A549 (cell line): ENCODE results near the gene MECR. TPM values are rescaled to one million over a fixed set of nuclear protein-coding genes. Genes with fewer than 3 reads are reported as not detected.

Experiments
- ATAC-seq, 2 experiments: fragments of 200-7000 bp in 1 of 2; fragments of >200 bp in 1 of 2; cut with Nextera tagmentation in 1 of 2; cut with Tn5 transposase in 1 of 2; 3 replicates each; pipeline versions ENCODE4 v1.8.0 to v1.9.1; 2018 to 2020; ENCODE audit warnings: mild to moderate bottlenecking in 1 of 2, moderate library complexity in 1 of 2
- CTCF ChIA-PET: fragments of 300-600 bp; sonication (Branson Sonifier 250); formaldehyde crosslinking; extraction: SDS; loops from one replicate; lab custom pipeline; 2021; ENCODE audit warnings: antibody characterized with exemption, inconsistent platforms; lab: Yijun Ruan, JAX
- POLR2A ChIA-PET: fragments of 350-600 bp; formaldehyde crosslinking; extraction: SDS; loops from one replicate; lab custom pipeline; 2021; ENCODE audit warnings: antibody characterized with exemption, inconsistent platforms; lab: Yijun Ruan, JAX
- DNase-seq, 2 experiments: peaks; one replicate each; pipeline versions ENCODE4 v3.0.0 to v3.0.0-alpha.2; 2011 to 2016; ENCODE audit warnings: low read depth in 1 of 2, low spot score in 1 of 2
- FAIRE-seq: peaks from 2 replicates; lab custom pipeline; 2011; peaks lifted over from hg19 to GRCh38; lab: Jason Lieb, UNC
- H3K27ac ChIP-seq, 2 experiments: fragments of >200 bp; sonication (Bioruptor Twin); formaldehyde crosslinking; 3 replicates each; pipeline ENCODE4 v1.5.1; 2016 to 2017
- H3K4me1 ChIP-seq: fragments of >200 bp; sonication (Bioruptor Twin); formaldehyde crosslinking; 3 replicates; pipeline ENCODE4 v1.6.1; 2016
- H3K4me2 ChIP-seq: fragments of >200 bp; sonication (Bioruptor Twin); formaldehyde crosslinking; 3 replicates; pipeline ENCODE4 v1.6.1; 2016
- H3K4me3 ChIP-seq: fragments of >200 bp; sonication (Bioruptor Twin); formaldehyde crosslinking; 3 replicates; pipeline ENCODE4 v1.5.1; 2016
- H3K9me3 ChIP-seq: fragments of >200 bp; sonication (Bioruptor Twin); formaldehyde crosslinking; 3 replicates; pipeline ENCODE4 v1.6.1; 2016
- ATOH8 ChIP-seq: fragments of 250-450 bp; sonication (Bioruptor Pico); IDR thresholded peaks from 2 replicates; pipeline ENCODE4 v1.5.0; 2020; ENCODE audit warnings: low read depth, mild to moderate bottlenecking, moderate library complexity
- CBX2 ChIP-seq: fragments of 200-600 bp; sonication (generic); IDR thresholded peaks from 2 replicates; pipeline ENCODE4 v1.6.1; 2016; ENCODE audit warnings: low read depth, mild to moderate bottlenecking, borderline replicate concordance
- CBX8 ChIP-seq: fragments of 200-600 bp; sonication (generic); IDR thresholded peaks from 2 replicates; pipeline ENCODE4 v1.6.1; 2016
- CHD2 ChIP-seq: fragments of 150-350 bp; IDR thresholded peaks from 2 replicates; pipeline ENCODE4 v1.6.1; 2014; ENCODE audit warnings: low read length; ENCODE audit not compliant: partially characterized antibody
- CTCF ChIP-seq: fragments of >200 bp; sonication (Bioruptor Twin); formaldehyde crosslinking; IDR thresholded peaks from 3 replicates; pipeline ENCODE4 v1.5.1; 2016
- E2F6 ChIP-seq: IDR thresholded peaks from 2 replicates; pipeline ENCODE4 v1.6.1; 2012; ENCODE audit warnings: low read depth, borderline replicate concordance
- ELK1 ChIP-seq: fragments of 150-350 bp; IDR thresholded peaks from 2 replicates; pipeline ENCODE4 v1.6.1; 2014; ENCODE audit warnings: low read depth, mild to moderate bottlenecking, low read length
- ESRRA ChIP-seq: fragments of 150-350 bp; IDR thresholded peaks from 2 replicates; pipeline ENCODE4 v1.6.1; 2014; ENCODE audit warnings: mild to moderate bottlenecking, low read length, borderline replicate concordance
- FOSB ChIP-seq: fragments of 250-450 bp; sonication (Bioruptor Pico); IDR thresholded peaks from 2 replicates; pipeline ENCODE4 v1.5.0; 2020; ENCODE audit warnings: mild to moderate bottlenecking, moderate library complexity
- FOXS1 ChIP-seq: fragments of 250-450 bp; sonication (Bioruptor Pico); IDR thresholded peaks from 2 replicates; pipeline ENCODE4 v1.5.0; 2020; ENCODE audit warnings: mild to moderate bottlenecking, moderate library complexity
- HES2 ChIP-seq: fragments of >200 bp; sonication (Bioruptor Twin); formaldehyde crosslinking; IDR thresholded peaks from 2 replicates; pipeline ENCODE4 v1.6.1; 2016
- HOXB5 ChIP-seq: fragments of 250-450 bp; sonication (Bioruptor Pico); IDR thresholded peaks from 2 replicates; pipeline ENCODE4 v1.5.0; 2020; ENCODE audit warnings: mild to moderate bottlenecking, moderate library complexity
- KDM1A ChIP-seq: fragments of 200-600 bp; sonication (generic); IDR thresholded peaks from 2 replicates; pipeline ENCODE4 v1.6.1; 2016; ENCODE audit warnings: low read depth, mild to moderate bottlenecking
- KDM5A ChIP-seq: fragments of 200-600 bp; sonication (generic); IDR thresholded peaks from 2 replicates; pipeline ENCODE4 v1.6.1; 2016; ENCODE audit warnings: antibody characterized with exemption, mild to moderate bottlenecking
- MYC ChIP-seq: IDR thresholded peaks from 2 replicates; pipeline ENCODE4 v1.6.1; 2012; ENCODE audit warnings: mild to moderate bottlenecking, inconsistent platforms, low read length, improper control_type of control experiment, borderline replicate concordance
- NFE2L2 ChIP-seq: fragments of 150-350 bp; conservative IDR thresholded peaks from 2 replicates; pipeline ENCODE4 v1.6.1; 2014; ENCODE audit warnings: low read length
- PBX3 ChIP-seq: IDR thresholded peaks from 2 replicates; pipeline ENCODE4 v1.6.1; 2012
- PHF8 ChIP-seq: fragments of 200-600 bp; sonication (generic); IDR thresholded peaks from 2 replicates; pipeline ENCODE4 v1.6.1; 2016; ENCODE audit warnings: low read depth, mild to moderate bottlenecking, antibody characterized with exemption, moderate library complexity, borderline replicate concordance
- POLR2A ChIP-seq: IDR thresholded peaks from 2 replicates; pipeline ENCODE4 v1.6.1; 2012; ENCODE audit warnings: mild to moderate bottlenecking, low read length
- RAD21 ChIP-seq, 2 experiments: fragments of >200 bp in 1 of 2; sonication (Bioruptor Twin) in 1 of 2; formaldehyde crosslinking in 1 of 2; IDR thresholded peaks in 1 of 2; conservative IDR thresholded peaks in 1 of 2; 2 replicates in 1 of 2; 3 replicates in 1 of 2; pipeline ENCODE4 v1.6.1; 2012 to 2018; ENCODE audit warnings: inconsistent platforms in 1 of 2
- RFX5 ChIP-seq: fragments of 450-650 bp; IDR thresholded peaks from 2 replicates; pipeline ENCODE4 v1.7.1; 2014; ENCODE audit warnings: antibody characterized with exemption, mild to moderate bottlenecking, moderate library complexity
- RNF2 ChIP-seq: fragments of 200-600 bp; sonication (generic); IDR thresholded peaks from 2 replicates; pipeline ENCODE4 v1.6.1; 2016; ENCODE audit warnings: low read depth, mild to moderate bottlenecking, antibody characterized with exemption, moderate library complexity, borderline replicate concordance
- SMC3 ChIP-seq: fragments of >200 bp; sonication (Bioruptor Twin); formaldehyde crosslinking; IDR thresholded peaks from 3 replicates; pipeline ENCODE4 v1.6.1; 2018; ENCODE audit warnings: inconsistent platforms
- ZC3H11A ChIP-seq: fragments of 450-650 bp; IDR thresholded peaks from 2 replicates; pipeline ENCODE4 v1.6.1; 2014; ENCODE audit warnings: antibody characterized with exemption, mild to moderate bottlenecking
- WGBS: methylation state at CpG from one replicate; pipeline ENCODE4 v1.1.6; 2017; ENCODE audit errors: missing lambda C conversion rate; 5-methylcytosine and 5-hydroxymethylcytosine counted together
- polyA plus RNA-seq, 4 experiments: library from polyadenylated mRNA; depleted of rRNA in 3 of 4; stranded (reverse); fragments of >200 nt; fragmentation: RNase III in 1 of 4; extraction: RNeasy Plus Mini Kit Qiagen cat#74134 plus additional on column Dnase treatment in 1 of 4; gene quantifications; 2 replicates in 3 of 4; 3 replicates in 1 of 4; pipeline ENCODE4 v1.2.3, GENCODE V29; 2011 to 2017

Gene MECR
- polyA plus RNA-seq, 2 of the 4 experiments (the other 2 are of a cell fraction): 14.2 to 21.4 TPM

- no peak for DNase-seq
- no peak for ATAC-seq
- H3K4me1 ChIP-seq: peaks cover 26% of the 10 kb centered on the region
- TF ChIP-seq CBX2 (no peak), KDM5A (no peak), PBX3 (no peak), RAD21 (conservative IDR thresholded peaks at IDR 0.05 in 1 of 2, IDR thresholded peaks at IDR 0.05 in 1 of 2) (no peak), ATOH8 (CRISPR knock-in tag) (no peak), RNF2 (no peak), FOSB (CRISPR knock-in tag) (no peak), KDM1A (no peak), MYC (no peak), ZC3H11A (no peak), POLR2A (no peak), CBX8 (no peak), HOXB5 (CRISPR knock-in tag) (no peak), CHD2 (no peak), SMC3 (no peak)
- H3K9me3 ChIP-seq: no peaks in the 10 kb centered on the region
- H3K27ac ChIP-seq: peak overlapping the region in 1 of 2 experiments; percentile 80; a peak in 2 of 6 replicates
- no peak for FAIRE-seq
- CTCF ChIA-PET: interaction anchor here (0.9 kb wide), 1 partner anchor 1121 kb away, joined by 3 read pairs; no protein-coding TSS in a partner anchor
- 96% methylated on average over 32 of the region's 38 CpGs for WGBS
- H3K4me2 ChIP-seq: no peak overlapping the region
- POLR2A ChIA-PET: no interaction called here
- no peak overlapping the region for H3K4me3 ChIP-seq
Measured at GRCh38 chr1:29258976-29259801, 28.5 kb upstream of the MECR start.

GRCh38 chr1:29258189-29258975 is 27.6 kb upstream of the MECR start:
- Histone ChIP-seq H3K9me3 (no peaks in the 10 kb centered on the region), H3K4me1 (peaks cover 26% of the 10 kb centered on the region), H3K4me2 (peak overlapping the region; percentile 68; the same call in 1 of the 3 replicates), H3K27ac (peak overlapping the region in 1 of 2 experiments; percentile 80; a peak in 3 of 6 replicates), H3K4me3 (no peak overlapping the region)
- FAIRE-seq (no peak), DNase-seq (no peak), ATAC-seq (no peak)
- 79% methylated on average over 5 of the region's 16 CpGs for WGBS
- CTCF ChIA-PET: interaction anchor here (0.5 to 0.9 kb wide), 3 partner anchors 12 to 1122 kb away, joined by 3 to 4 read pairs (median 4); no protein-coding TSS in a partner anchor
- TF ChIP-seq NFE2L2: no peak
- TF ChIP-seq PHF8: no peak
- no peak for TF ChIP-seq RFX5
- no peak for TF ChIP-seq ELK1
- no peak for TF ChIP-seq FOXS1 (CRISPR knock-in tag)
- no peak for TF ChIP-seq E2F6
- no peak for TF ChIP-seq ESRRA
- TF ChIP-seq KDM5A: no peak
- TF ChIP-seq CTCF: no peak
- no peak for TF ChIP-seq HES2
- no peak for TF ChIP-seq CHD2
- TF ChIP-seq POLR2A: no peak
- POLR2A ChIA-PET: no interaction called here
